Thoracic aorta (tissue), 2 donors: Measurements from ENCODE around the gene ILRUN. TPM values are rescaled to one million over a fixed set of nuclear protein-coding genes. Genes with fewer than 3 reads are reported as not detected.
"Not testable (repeated sequence)": the region's sequence is repeated elsewhere in the genome, so short reads cannot be mapped to it uniquely, and the experiment has no call there.

Source experiments
- ATAC-seq: fragments of 150-250 bp; one replicate; pipeline ENCODE4 v1.8.0; 2017; ENCODE audit warnings: low read depth; ENCODE audit not compliant: insufficient number of reproducible peaks, low FRiP score
- DNase-seq: peaks from one replicate; pipeline ENCODE4 v3.0.0-alpha.2; 2020; ENCODE audit warnings: low spot score
- H3K27ac ChIP-seq, 2 donors: fragments of 200-600 bp; sonication (generic); 1 replicate in 1 of 2; 2 replicates in 1 of 2; pipeline ENCODE4 v1.5.1; 2016; ENCODE audit warnings: mild to moderate bottlenecking in 2 of 2, moderate library complexity in 2 of 2
- H3K27me3 ChIP-seq: fragments of 200-600 bp; sonication (generic); replicated peaks from 2 replicates; pipeline ENCODE4 v1.6.0; 2016; ENCODE audit warnings: mild to moderate bottlenecking; ENCODE audit not compliant: insufficient read depth
- H3K36me3 ChIP-seq: fragments of 200-600 bp; sonication (generic); one replicate; pipeline ENCODE4 v1.5.1; 2016
- H3K4me1 ChIP-seq, 2 donors: fragments of 200-600 bp; sonication (generic); 1 replicate in 1 of 2; 2 replicates in 1 of 2; pipeline versions ENCODE4 v1.5.1 to v1.6.0; 2016; ENCODE audit warnings: low read depth in 2 of 2, mild to moderate bottlenecking in 1 of 2; ENCODE audit not compliant: control insufficient read depth in 1 of 2
- H3K4me3 ChIP-seq: fragments of 200-600 bp; sonication (generic); 2 replicates; pipeline ENCODE4 v1.5.1; 2016; ENCODE audit warnings: mild to moderate bottlenecking
- H3K9me3 ChIP-seq: fragments of 200-600 bp; sonication (generic); 2 replicates; pipeline ENCODE4 v1.5.1; 2016
- CTCF ChIP-seq: fragments of 200-600 bp; sonication (generic); IDR thresholded peaks from one replicate; pipeline ENCODE4 v1.5.1; 2019; ENCODE audit warnings: antibody characterized with exemption
- total RNA-seq, 2 donors: library from RNA; depleted of rRNA; stranded (reverse); fragments of >200 nt; gene quantifications; one replicate each; pipeline versions ENCODE4 v1.1.0 to v1.2.3, GENCODE V29; 2016

ILRUN gene
- total RNA-seq, 2 donors from 2014 or later: 75.4 to 78.9 TPM

DNA sequence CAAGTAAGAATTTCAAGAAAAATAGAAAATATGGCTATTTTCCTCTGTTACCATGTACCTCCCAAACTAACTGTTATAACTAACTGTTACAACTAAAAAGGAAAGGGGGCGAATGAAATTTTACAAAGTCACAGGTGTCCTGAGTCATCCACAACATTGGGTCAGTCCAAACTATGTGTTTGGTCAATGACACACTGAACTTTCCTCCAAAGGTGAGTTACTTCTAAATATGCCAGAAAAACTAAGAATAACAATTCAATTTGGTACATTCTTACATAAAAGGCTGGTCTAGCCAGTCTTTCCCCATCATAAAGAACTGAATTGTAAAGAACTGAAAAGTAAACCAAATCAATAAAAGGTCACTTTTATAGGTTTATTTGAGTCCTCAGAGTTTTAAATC lies 44.3 kb downstream of the ILRUN start:
- Histone ChIP-seq H3K9me3 (no peaks in the 10 kb centered on the region), H3K4me1 (peaks cover 14 to 35% of the 10 kb centered on the region in 2 donors), H3K36me3 (no peaks in the 10 kb centered on the region), H3K27ac (no peak overlapping the region), H3K4me3 (no peak overlapping the region), H3K27me3 (no peaks in the 10 kb centered on the region)
- TF ChIP-seq CTCF: no peak
- DNase-seq: no peak
- no peak for ATAC-seq

DNA sequence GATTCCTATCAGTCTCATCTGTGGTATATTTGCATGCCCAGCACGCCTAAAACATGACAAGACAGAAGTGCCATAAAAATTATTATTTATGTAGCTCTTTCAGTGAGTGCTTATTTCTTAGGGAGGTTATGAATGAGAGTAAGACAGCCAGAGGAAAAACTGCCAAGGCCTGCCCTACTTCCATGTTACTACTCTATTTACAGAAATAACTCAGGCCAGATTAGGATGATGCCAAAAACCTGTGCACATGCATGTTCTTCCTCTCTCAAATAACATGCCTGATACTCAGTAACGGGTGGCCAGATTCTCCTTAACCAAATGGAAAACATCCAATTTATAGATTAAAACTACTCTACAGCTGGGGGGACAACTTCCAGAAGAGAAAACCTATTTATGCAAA lies 45.7 kb downstream of the ILRUN start:
- Histone ChIP-seq H3K27ac (no peak overlapping the region), H3K4me3 (no peak overlapping the region), H3K9me3 (no peaks in the 10 kb centered on the region), H3K36me3 (peaks cover 5% of the 10 kb centered on the region), H3K4me1 (peaks cover 3 to 23% of the 10 kb centered on the region in 2 donors), H3K27me3 (no peaks in the 10 kb centered on the region)
- DNase-seq (no peak), ATAC-seq (no peak)
- no peak for TF ChIP-seq CTCF

DNA sequence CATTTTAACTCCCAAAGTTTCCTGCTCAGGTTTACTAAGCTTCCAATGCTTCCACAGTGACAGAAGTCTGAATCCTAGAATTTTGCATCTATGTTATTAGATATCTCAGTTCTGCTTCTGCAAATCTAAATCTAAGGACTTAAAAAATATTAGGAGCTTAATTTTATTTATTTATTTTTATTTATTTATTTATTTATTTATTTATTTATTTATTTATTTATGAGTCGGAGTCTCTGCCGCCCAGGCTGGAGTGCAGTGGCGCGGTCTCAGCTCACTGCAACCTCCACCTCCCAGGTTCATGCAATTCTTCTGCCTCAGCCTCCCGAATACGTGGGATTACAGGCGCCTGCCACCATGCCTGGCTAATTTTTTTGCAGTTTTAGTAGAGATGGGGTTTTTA lies 46.3 kb downstream of the ILRUN start:
- not testable (repeated sequence) for H3K4me3 ChIP-seq, H3K36me3 ChIP-seq, ATAC-seq, H3K27ac ChIP-seq, H3K9me3 ChIP-seq, DNase-seq, H3K27me3 ChIP-seq
- H3K4me1 ChIP-seq: peaks cover 0 to 17% of the 10 kb centered on the region in 2 donors

- H3K27ac ChIP-seq: no peak overlapping the region
- H3K36me3 ChIP-seq: peaks cover 5% of the 10 kb centered on the region
- H3K27me3 ChIP-seq: no peaks in the 10 kb centered on the region
- ATAC-seq: no peak
- no peaks in the 10 kb centered on the region for H3K9me3 ChIP-seq
- H3K4me3 ChIP-seq: no peak overlapping the region
- DNase-seq: no peak
- no peak for TF ChIP-seq CTCF
- peaks cover 0 to 17% of the 10 kb centered on the region in 2 donors for H3K4me1 ChIP-seq
These were observed 47.8 kb downstream of the ILRUN start for GRCh38 chr6:34648806-34649205.

Other genes starting within 250 kb of the ILRUN start
- gene PACSIN1, start 230.7 kb downstream of the ILRUN start, total RNA-seq: under 1 TPM in 1 of 2 donors, not detected in 1; 0.14 TPM
- gene SPDEF, start 140.4 kb downstream of the ILRUN start, total RNA-seq: not detected
- 10 to 100 TPM; 37.8 to 92.1 TPM for gene SNRPC, start 60.7 kb upstream of the ILRUN start, total RNA-seq
- 10 to 100 TPM in 1 of 2 donors, 1 to 10 TPM in 1; 9.9 to 13.3 TPM for gene BLTP3A, start 95.3 kb upstream of the ILRUN start, total RNA-seq
- 10 to 100 TPM; 15.8 to 33.2 TPM for gene TAF11, start 191.3 kb upstream of the ILRUN start, total RNA-seq
- gene ANKS1A, start 192.5 kb upstream of the ILRUN start, total RNA-seq: 10 to 100 TPM; 37.9 to 55.4 TPM